H7 (cell line): ENCODE results near the gene TRIM28. TPM values are rescaled to one million over a fixed set of nuclear protein-coding genes. Genes with fewer than 3 reads are reported as not detected.

ENCODE experiments used
- DNase-seq: peaks from one replicate; pipeline ENCODE4 v3.0.0; 2012
- H3K27me3 ChIP-seq: 2 replicates; pipeline ENCODE4 v1.6.0; 2011; ENCODE audit warnings: mild to moderate bottlenecking, low read length; ENCODE audit not compliant: control insufficient read depth, insufficient read depth
- H3K36me3 ChIP-seq: replicated peaks from 2 replicates; pipeline ENCODE4 v1.5.1; 2011; ENCODE audit warnings: low read length; ENCODE audit not compliant: control insufficient read depth, insufficient read depth
- H3K4me3 ChIP-seq: 2 replicates; pipeline ENCODE4 v1.5.1; 2011; ENCODE audit warnings: low read depth, mild to moderate bottlenecking, control low read depth, low read length, moderate library complexity; ENCODE audit not compliant: insufficient read depth
- total RNA-seq: library from RNA; depleted of rRNA; stranded (reverse); fragments of >200 nt; shearing (Covaris generic); gene quantifications from 2 replicates; pipeline ENCODE4 v1.2.3, GENCODE V29; 2014

Gene TRIM28
- total RNA-seq, 1 experiment from 2014 or later = 1,979 TPM

DNA sequence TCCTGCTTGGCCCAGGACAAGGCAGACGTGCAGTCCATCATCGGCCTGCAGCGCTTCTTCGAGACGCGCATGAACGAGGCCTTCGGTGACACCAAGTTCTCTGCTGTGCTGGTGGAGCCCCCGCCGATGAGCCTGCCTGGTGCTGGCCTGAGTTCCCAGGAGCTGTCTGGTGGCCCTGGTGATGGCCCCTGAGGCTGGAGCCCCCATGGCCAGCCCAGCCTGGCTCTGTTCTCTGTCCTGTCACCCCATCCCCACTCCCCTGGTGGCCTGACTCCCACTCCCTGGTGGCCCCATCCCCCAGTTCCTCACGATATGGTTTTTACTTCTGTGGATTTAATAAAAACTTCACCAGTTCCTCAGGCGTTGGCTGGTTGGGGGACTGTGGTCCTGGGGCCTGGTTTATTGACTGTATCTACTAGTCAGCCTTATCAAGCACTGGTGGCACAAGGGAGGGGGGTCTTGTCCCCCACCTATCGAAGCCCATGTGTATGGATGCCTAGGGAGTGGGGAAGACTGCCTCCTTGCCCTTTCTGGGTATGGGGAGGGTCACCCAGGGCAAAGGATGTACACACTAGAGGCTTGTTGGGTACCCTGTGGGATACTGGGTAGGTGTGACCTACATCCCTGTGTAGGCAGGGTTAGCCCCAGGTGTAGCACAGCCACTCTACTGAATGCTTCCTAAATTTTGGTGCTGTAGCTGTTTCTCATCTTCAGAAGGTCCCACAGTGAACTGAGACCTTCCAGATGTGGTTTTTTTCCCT, 6.7 kb downstream of the TRIM28 start:
- peaks cover 65% of the 10 kb centered on the region for H3K36me3 ChIP-seq
- H3K27me3 ChIP-seq = no peaks in the 10 kb centered on the region
- no peak overlapping the region for H3K4me3 ChIP-seq
- DNase-seq = no peak

DNA sequence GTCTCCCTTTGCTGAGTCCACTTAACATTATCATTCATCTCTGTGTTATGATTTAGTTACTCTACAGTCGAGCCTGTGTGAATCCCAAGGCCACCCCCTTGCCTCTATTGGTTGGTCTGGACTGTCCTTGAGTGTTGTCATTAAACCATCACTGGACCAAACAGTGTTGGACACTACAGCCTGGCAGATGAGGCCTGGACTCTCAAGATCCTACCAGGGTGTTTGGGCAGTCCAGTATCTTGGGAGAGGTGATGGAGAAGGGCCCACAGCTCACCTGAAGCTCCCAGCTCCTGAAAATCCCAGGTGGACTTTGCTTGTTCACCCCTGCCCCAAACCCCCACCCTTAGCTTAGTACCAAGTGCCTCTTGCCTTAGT, 7.2 kb downstream of the TRIM28 start:
- H3K4me3 ChIP-seq = no peak overlapping the region
- H3K36me3 ChIP-seq = peaks cover 61% of the 10 kb centered on the region
- no peak for DNase-seq
- H3K27me3 ChIP-seq = no peaks in the 10 kb centered on the region

DNA sequence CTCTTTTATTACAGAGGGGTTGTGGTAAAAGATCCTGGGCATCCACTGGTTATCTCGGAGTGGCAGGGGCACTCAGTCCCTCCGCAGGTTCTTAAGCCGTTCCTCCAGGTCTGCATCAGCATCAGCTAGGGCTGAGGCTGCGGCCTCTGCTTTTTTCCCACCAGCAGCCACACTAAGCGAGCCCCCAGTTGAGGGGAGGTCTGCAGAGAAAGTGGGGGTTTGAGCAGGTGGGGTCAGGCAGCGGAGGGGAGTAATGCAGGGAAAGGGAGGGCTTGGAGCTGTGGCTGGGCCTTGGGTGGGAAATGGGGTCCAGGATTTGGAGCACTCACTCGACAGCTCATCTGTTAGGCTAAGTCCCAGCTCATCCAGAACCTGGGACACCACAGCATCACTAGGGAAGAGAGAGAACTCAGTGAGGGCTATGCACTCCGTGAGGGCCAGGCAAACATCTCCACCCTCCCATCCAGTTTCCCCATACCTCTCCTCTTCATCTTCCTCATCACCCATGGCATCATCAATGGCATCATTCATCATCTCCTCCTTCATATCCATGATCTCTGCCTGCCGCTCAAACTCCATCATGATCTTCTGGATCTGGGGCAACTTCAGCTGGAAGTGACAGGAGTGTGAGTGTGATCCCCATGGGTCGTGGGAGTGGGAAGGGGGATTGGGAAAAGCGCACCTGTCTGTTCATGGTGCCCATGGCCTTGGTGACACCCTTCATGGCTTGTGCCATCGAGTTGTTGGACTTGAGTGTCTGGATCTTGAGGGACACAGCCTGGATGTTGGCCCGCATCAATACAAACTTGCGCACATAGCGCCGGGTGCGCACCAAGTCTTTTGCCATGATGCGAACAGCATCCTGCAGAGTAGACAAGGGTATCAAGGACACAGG, 8.0 kb downstream of the TRIM28 start:
- no peak for DNase-seq
- Histone ChIP-seq H3K4me3 (no peak overlapping the region), H3K36me3 (peaks cover 62% of the 10 kb centered on the region), H3K27me3 (no peaks in the 10 kb centered on the region)

DNA sequence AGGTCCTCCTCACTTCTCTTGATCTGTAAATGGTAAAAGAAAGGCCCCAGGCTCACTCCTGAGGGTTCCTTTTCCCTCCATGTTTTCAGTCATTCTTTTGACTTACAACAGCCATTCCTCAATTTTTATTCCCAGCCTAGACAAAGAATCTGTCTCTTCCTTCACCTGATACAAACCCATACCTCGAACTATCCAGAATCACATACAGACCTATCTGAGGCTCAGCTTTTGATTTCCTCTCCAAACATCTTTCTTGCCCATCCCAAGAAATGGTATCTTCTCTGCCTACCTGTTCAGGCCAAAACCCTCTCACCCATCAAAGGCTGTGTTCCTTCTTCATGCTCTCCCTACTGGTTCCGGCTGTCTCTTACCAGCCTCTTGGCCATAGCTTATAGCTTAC, 8.8 kb downstream of the TRIM28 start:
- DNase-seq = no peak
- Histone ChIP-seq H3K4me3 (no peak overlapping the region), H3K27me3 (no peaks in the 10 kb centered on the region), H3K36me3 (peaks cover 57% of the 10 kb centered on the region)

DNA sequence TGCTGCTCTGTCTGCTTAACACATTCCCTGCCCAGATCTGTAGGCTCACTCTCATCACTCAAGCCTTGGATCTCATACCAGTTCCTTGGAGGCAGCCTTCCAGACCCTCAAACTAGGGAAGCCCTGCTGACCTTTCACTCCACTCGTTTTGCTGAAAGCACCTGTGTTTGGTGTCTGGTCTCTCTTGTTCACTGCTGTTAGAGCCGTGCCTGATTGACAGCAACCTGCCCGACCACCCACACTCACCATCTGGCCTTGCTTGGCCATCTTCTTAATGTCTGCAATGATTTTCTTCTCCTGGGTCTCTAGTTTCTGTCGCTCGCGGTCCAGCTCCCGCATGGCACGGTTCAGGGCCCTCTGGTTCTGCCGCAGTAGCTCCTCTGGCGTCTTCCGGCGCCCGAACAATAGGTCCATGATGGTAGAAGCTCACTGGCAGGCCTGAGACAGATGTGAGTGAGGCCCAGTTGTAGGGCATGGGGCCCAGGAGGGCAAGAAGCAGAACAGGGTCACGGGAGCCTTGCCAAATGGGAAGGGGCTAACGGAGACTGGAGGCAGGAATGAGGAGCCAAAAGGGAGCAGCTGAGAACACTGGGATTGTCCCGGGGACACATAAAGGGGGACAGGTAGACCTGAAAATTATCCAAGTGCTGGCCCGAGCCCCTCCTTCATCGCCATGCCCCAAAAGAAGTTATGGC, 10.1 kb downstream of the TRIM28 start:
- H3K27me3 ChIP-seq = no peaks in the 10 kb centered on the region
- no peak for DNase-seq
- peak overlapping the region; percentile 69 for H3K4me3 ChIP-seq
- peaks cover 44% of the 10 kb centered on the region for H3K36me3 ChIP-seq

DNA sequence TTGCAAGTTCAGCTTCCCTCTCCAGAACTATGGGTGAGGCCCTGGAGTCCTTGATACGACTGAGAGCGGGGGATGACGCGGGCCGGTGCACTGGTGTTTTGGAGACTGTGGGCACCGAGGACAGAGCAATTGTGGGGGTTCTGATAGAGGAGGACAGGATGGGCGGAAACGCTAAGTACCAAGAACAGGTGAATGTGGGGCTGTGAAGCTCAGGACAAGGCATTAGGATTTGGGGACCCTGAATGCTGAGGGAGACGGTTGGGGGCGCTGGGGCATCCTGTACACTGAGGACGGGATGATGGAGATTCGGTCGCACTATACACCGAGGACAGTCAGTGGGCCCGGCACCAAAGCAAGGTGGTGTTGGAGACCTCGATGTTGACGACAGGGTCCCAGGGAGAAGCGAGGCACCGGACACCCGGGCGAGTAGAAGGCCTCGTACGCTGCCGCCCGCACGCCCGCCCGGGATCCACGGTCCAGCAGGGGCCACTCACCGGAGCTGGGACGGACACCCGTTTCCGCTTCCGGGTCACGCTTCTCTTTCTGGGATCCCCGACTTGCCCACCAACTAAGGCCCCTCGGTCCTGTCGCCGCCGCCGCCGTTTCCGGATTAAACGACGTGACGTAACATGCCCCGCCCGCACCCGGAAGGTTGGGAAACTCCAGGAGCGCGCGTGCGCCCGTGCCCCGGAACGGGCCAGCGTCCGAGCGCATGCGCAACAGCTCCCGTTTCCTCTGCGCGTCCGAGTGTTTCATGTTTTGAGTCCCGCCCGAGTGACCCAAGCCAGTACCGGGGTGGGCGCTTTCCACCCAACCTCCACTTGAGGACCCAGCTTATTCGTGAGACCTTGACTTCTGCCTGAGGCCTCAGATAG, 10.9 kb downstream of the TRIM28 start, which contains the start of gene CHMP2A:
TSS of gene CHMP2A (minus strand) at position 612 of the 875 bp plus-strand sequence. CDS start 893 bp downstream, outside the sequence.
- H3K36me3 ChIP-seq = peaks cover 36% of the 10 kb centered on the region
- peak within 1 kb of the TSS; percentile 69 for H3K4me3 ChIP-seq
- no peaks in the 10 kb centered on the region for H3K27me3 ChIP-seq
- DNase-seq = peak; percentile 99

DNA sequence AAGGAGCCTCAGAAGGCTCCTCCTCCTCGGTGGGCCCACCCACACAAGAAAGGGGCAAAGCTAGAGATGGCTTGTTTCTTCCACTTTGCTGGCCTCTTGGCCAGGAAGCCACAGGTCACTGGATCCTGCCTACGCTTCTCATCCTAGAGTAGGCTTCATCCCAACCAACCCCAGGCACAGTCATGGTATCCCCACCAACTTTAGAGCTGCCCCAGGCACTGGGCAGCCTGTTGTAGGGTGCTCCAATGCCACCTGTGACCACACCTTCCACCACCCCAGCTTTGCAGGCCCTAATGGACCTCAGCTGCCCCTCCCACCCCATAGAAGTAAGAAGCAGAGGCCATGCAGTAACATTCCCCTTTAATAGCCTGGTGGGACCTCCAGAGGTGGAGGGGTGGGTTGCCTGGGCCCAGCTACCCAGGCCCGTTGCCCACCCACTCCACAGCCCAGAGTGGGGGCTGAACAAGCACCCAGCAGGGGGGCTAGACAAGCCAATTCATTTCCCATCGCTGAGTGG, 11.6 kb downstream of the TRIM28 start:
- Histone ChIP-seq H3K36me3 (peaks cover 29% of the 10 kb centered on the region), H3K27me3 (no peaks in the 10 kb centered on the region), H3K4me3 (peak overlapping the region; percentile 25)
- no peak for DNase-seq

DNA sequence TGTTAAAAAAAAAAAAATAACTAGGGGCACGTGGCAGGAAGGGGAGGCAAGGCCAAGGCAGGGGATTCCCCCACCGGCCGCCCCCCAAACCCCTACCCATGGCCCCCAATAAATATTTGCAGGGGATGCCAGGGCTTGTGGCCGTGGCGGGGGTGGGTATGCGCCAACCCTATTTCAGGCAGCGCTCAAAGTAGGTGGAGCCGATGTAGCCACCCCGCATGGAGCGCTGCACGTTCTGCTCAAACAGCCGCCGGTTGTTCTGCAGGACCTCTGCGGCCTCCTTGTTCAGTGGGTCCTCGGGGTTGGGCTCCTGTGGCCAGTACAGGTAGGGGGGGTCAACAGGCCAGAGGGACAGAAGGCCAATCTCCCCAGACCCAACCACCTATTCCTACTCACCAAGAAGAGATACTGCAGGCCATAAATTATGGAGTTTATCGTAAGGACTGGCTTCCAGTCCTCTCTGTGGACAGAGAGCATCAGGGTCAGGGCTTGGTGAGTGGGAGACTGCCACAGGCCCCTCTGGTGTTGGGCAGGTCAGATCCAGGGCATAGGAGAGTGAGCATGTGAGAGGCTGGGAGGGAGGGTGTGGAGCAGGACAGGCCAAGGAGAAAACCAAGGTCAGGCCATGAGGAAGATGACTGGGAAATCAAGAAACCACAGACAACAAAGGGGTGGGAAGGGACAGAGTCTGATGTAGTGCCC, 12.2 kb downstream of the TRIM28 start:
- Histone ChIP-seq H3K4me3 (no peak overlapping the region), H3K36me3 (peaks cover 22% of the 10 kb centered on the region), H3K27me3 (no peaks in the 10 kb centered on the region)
- DNase-seq = no peak

DNA sequence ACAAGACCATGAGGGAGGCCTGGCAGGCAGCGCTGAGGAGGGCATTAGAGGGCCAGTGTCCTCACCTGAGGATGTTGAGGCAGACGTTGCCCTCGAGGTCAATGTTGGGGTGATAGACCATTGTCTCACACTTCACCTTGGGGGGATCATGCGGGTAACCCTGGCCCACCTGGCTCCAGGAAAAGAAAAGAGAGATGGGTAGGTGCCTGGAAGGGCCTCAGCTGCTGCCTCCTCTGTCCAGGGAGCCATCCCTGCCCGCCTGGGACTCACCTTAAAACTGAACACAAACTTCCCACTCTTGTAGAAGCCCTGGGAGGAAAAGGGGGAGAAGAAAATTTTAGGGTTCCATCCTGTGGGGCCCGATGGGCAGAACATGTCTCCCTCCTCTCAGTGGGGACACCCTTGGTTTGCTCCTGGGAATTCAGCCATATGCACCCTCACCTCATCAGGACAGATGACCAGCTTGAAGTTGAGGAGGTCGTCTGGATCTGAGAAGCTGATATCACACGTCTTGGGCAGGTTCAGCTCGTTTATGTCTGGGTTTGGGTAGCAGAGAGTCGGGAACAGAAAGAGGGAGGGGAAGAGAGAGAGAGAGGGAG, 12.9 kb downstream of the TRIM28 start:
- Histone ChIP-seq H3K36me3 (peaks cover 20% of the 10 kb centered on the region), H3K4me3 (peak overlapping the region; percentile 79), H3K27me3 (no peaks in the 10 kb centered on the region)
- no peak for DNase-seq

DNA sequence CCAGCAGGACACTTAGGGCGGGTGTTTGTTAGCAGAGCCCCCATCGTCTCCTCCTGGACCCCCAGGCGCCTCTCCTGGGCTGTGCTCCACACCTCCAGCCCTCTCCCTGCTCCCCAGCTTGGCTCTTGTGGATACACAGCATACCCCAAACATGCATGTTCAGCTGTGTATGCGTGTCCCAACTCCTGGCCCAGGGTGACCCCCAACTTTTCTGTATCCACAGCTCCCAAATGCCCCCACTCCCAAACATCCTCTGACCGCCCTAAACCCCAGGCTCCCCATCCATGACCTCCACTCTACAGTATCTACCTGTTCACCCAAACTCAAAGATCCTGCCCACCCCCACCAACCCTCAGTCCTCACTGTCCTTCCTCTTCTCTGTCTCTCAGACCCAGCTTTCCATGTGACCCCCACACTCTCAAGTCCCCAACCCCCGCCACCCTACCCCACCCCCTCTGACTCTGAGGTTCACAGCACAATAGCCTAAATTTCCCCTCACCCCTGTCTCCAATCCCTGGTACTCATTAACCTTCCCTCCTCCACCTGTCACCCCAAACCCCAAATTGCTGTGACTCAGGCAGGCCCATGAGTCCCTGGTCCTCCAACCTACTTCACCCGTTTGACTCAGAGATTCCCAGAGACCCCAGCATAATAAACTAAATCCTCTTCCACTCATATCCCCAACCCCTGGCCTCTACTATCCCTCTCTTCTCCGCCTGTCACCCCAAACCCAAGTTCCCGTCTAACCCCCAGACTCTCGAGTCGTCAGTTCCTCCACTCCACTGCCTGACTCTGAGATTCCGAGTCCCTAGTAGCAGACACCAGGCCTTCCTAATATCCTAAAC, 13.6 kb downstream of the TRIM28 start:
- Histone ChIP-seq H3K36me3 (peaks cover 13% of the 10 kb centered on the region), H3K4me3 (peak overlapping the region; percentile 79), H3K27me3 (no peaks in the 10 kb centered on the region)
- no peak for DNase-seq

DNA sequence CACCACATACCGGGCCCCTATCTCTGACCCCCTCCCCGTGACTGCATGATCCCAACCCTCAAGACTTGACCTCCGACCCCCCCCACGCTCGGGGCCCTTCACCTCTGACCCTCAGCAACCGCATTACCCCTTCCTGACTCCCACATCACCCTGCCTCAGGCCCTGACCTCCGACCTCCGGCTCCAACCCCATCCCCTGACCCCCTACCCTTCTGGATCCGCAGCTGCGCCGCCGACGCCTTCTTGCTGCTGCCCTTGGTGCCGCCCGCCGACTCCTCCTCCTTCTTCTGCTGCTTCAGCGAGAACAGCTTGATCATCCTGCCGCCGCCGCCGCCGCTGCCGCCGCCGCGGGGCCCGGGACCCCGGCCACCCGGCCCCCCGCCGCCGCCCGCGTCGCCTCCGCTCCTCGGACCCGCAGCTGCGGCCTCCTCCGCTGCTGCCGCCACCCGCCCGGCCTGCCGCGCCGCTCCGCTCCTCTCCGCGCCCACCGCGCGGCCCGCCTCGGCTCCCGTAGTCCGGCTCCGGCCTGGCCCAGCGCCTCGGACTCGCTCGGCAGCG, 14.3 kb downstream of the TRIM28 start, which contains the start of gene UBE2M:
TSS of gene UBE2M (minus strand) at position 546 of the 557 bp plus-strand sequence. CDS start at position 316, 230 bp downstream.
- DNase-seq = peak; percentile 73

More for the DNA sequence above, 14.3 kb downstream of the TRIM28 start, which contains the start of gene UBE2M:
- Histone ChIP-seq H3K36me3 (peaks cover 13% of the 10 kb centered on the region), H3K27me3 (no peaks in the 10 kb centered on the region), H3K4me3 (peak within 1 kb of the TSS; percentile 79)
